Endothelial cell of coronary artery (primary cell): ENCODE measurements around the gene CSRP2. TPM values are rescaled to one million over a fixed set of nuclear protein-coding genes. Genes with fewer than 3 reads are reported as not detected.

Experiments used
- total RNA-seq: library from RNA; depleted of rRNA; stranded (reverse); fragments of >200 nt; gene quantifications from 2 replicates; pipeline ENCODE4 v1.2.3, GENCODE V29; 2014

CSRP2 gene
- 3.9 and 4.8 TPM in 2 replicates for total RNA-seq

DNA sequence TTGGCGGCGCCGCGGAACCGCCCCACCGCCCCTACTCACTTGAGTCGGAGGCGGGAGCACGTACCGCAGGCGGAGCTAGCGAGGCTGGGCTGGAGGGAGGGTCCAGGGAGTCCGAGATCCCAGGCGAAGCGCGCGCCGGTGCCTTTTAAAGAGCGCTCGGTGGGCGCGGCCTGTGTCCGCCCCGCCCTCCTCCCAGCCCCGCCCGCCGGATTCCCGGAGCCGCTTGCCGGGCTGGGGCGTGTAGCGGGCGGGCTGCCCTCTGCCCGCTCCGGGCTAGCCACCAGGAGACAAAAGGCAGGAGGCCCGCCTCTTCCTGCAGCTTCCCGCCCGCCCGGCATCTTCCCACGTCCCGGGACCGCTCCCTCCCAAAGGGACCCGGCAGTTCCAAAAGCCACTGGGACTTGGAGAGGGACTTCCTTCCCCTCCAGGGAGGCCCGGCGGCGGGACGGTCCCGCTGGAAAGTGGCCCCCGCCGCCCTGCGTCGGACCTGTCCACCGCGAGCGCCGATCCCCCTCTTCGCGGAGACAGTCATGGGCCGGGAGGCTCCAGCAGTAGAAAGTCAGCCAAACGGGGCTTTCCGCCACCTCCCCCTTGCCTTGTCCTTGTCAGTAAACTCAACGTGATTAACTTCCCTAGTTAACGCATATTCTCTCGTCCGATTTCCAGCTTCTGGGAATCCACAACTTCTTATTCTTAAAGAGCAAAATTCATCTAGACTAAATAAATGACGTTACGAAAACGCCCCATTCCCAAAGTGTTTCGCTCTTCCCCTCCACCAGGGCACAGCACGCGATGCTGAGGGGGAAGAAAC lies at the start of gene CSRP2:
CSRP2 (minus strand) TSS at position 121 of the 811 bp plus-strand sequence. CDS start 12,759 bp downstream, outside the sequence.

Other genes with a start within 250 kb of the CSRP2 start
- 45.4 and 67.3 TPM in 2 replicates for gene ZDHHC17, start 114.9 kb downstream of the CSRP2 start, total RNA-seq
- gene E2F7, start 186.6 kb upstream of the CSRP2 start, total RNA-seq, result 7.8 and 9.8 TPM in 2 replicates